Measurements from ENCODE around the gene FLOT2. TPM values are rescaled to one million over a fixed set of nuclear protein-coding genes. Genes with fewer than 3 reads are reported as not detected.

FLOT2 gene
- total RNA-seq, 1 donor from 2014 or later, result 84.0 TPM

GRCh38 chr17:28901866-28902818, 4.6 kb upstream of the FLOT2 start:
- peaks cover 27% of the 10 kb centered on the region for H3K36me3 Mint-ChIP-seq
- Histone ChIP-seq H3K27me3 (no peaks in the 10 kb centered on the region), H3K9me3 (ENCODE audit: low read depth) (no peaks in the 10 kb centered on the region), H3K4me2 (peak overlapping the region; percentile 86), H4K20me1 (ENCODE audit: low read depth) (peaks cover 6% of the 10 kb centered on the region), H3F3A (ENCODE audit: low read depth) (peaks cover 75% of the 10 kb centered on the region), H2AFZ (replicated peaks) (peak overlapping the region; percentile 95), H3K79me2 (ENCODE audit: low read depth) (peaks cover 12% of the 10 kb centered on the region), H3K36me3 (no peaks in the 10 kb centered on the region), H3K27ac (peak overlapping the region; percentile 54), H3K4me3 (peak overlapping the region; percentile 97), H3K4me1 (peaks cover 4% of the 10 kb centered on the region), H3K9ac (peak overlapping the region; percentile 62)
- H3K27ac Mint-ChIP-seq, result peak overlapping the region; percentile 10
- no peaks in the 10 kb centered on the region for H3K9me3 Mint-ChIP-seq
- DNase-seq (ENCODE audit: low spot score), result no peak
- H3K4me1 Mint-ChIP-seq, result peaks cover 25% of the 10 kb centered on the region
- TF ChIP-seq, protein P1, sequence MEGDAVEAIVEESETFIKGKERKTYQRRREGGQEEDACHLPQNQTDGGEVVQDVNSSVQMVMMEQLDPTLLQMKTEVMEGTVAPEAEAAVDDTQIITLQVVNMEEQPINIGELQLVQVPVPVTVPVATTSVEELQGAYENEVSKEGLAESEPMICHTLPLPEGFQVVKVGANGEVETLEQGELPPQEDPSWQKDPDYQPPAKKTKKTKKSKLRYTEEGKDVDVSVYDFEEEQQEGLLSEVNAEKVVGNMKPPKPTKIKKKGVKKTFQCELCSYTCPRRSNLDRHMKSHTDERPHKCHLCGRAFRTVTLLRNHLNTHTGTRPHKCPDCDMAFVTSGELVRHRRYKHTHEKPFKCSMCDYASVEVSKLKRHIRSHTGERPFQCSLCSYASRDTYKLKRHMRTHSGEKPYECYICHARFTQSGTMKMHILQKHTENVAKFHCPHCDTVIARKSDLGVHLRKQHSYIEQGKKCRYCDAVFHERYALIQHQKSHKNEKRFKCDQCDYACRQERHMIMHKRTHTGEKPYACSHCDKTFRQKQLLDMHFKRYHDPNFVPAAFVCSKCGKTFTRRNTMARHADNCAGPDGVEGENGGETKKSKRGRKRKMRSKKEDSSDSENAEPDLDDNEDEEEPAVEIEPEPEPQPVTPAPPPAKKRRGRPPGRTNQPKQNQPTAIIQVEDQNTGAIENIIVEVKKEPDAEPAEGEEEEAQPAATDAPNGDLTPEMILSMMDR (IDR thresholded peaks at IDR 0.05), result no peak
- no peak for TF ChIP-seq EZH2 (IDR thresholded peaks at IDR 0.05)
- peak overlapping the region; percentile 86 for H3K4me3 Mint-ChIP-seq
- peaks cover 10% of the 10 kb centered on the region for H3K27me3 Mint-ChIP-seq (ENCODE audit: insufficient read depth, low read depth)

GRCh38 chr17:28900986-28901726, 3.6 kb upstream of the FLOT2 start:
- peaks cover 32% of the 10 kb centered on the region for H3K4me1 Mint-ChIP-seq
- TF ChIP-seq EZH2phosphoT487 (IDR thresholded peaks at IDR 0.05) (no peak), EZH2 (IDR thresholded peaks at IDR 0.05) (no peak)
- TF ChIP-seq, protein P1 (IDR thresholded peaks at IDR 0.05), result no peak
- H3K36me3 ChIP-seq, result no peaks in the 10 kb centered on the region
- no peak overlapping the region for H3K9ac ChIP-seq
- peak overlapping the region; percentile 86 for H3K4me2 ChIP-seq
- peak overlapping the region; percentile 97 for H3K4me3 ChIP-seq
- no peak overlapping the region for H2AFZ ChIP-seq (replicated peaks)
- H3K27me3 ChIP-seq, result no peaks in the 10 kb centered on the region
- peaks cover 6% of the 10 kb centered on the region for H3K4me1 ChIP-seq
- no peaks in the 10 kb centered on the region for H3K9me3 ChIP-seq (ENCODE audit: low read depth)
- H4K20me1 ChIP-seq (ENCODE audit: low read depth), result peaks cover 13% of the 10 kb centered on the region
- no peak for DNase-seq (ENCODE audit: low spot score)
- H3K27ac Mint-ChIP-seq, result peak overlapping the region; percentile 10
- H3K79me2 ChIP-seq (ENCODE audit: low read depth), result peaks cover 22% of the 10 kb centered on the region
- H3K27me3 Mint-ChIP-seq (ENCODE audit: insufficient read depth, low read depth), result peaks cover 4% of the 10 kb centered on the region
- H3K9me3 Mint-ChIP-seq, result no peaks in the 10 kb centered on the region
- H3K27ac ChIP-seq, result no peak overlapping the region
- H3K36me3 Mint-ChIP-seq, result peaks cover 21% of the 10 kb centered on the region
- peaks cover 80% of the 10 kb centered on the region for H3F3A ChIP-seq (ENCODE audit: low read depth)
- peak overlapping the region; percentile 86 for H3K4me3 Mint-ChIP-seq

- Histone ChIP-seq H3K27me3 (no peaks in the 10 kb centered on the region), H3K4me3 (no peak overlapping the region), H3K36me3 (no peaks in the 10 kb centered on the region), H3K79me2 (ENCODE audit: low read depth) (peaks cover 40% of the 10 kb centered on the region), H3K4me1 (peaks cover 13% of the 10 kb centered on the region), H2AFZ (replicated peaks) (no peak overlapping the region), H3K27ac (no peak overlapping the region), H3K9me3 (ENCODE audit: low read depth) (no peaks in the 10 kb centered on the region), H3K4me2 (no peak overlapping the region), H4K20me1 (ENCODE audit: low read depth) (peaks cover 29% of the 10 kb centered on the region), H3K9ac (no peak overlapping the region), H3F3A (ENCODE audit: low read depth) (peaks cover 65% of the 10 kb centered on the region)
- no peak for TF ChIP-seq EZH2 (IDR thresholded peaks at IDR 0.05)
- TF ChIP-seq, protein P1 (IDR thresholded peaks at IDR 0.05), result no peak
- no peak for TF ChIP-seq EZH2phosphoT487 (IDR thresholded peaks at IDR 0.05)
- Mint-ChIP-seq H3K27ac (peak overlapping the region; percentile 62), H3K4me3 (peak overlapping the region; percentile 74), H3K27me3 (ENCODE audit: insufficient read depth, low read depth) (peaks cover 3% of the 10 kb centered on the region), H3K36me3 (peaks cover 18% of the 10 kb centered on the region), H3K9me3 (no peaks in the 10 kb centered on the region), H3K4me1 (peaks cover 42% of the 10 kb centered on the region)
- DNase-seq (ENCODE audit: low spot score), result no peak
These were observed 1.8 kb upstream of the FLOT2 start for GRCh38 chr17:28899212-28899815.

Measured in neural progenitor cell (in vitro differentiated cells).